Esophagus squamous epithelium (tissue), 5 donors: ENCODE measurements around the gene ADA. TPM values are rescaled to one million over a fixed set of nuclear protein-coding genes. Genes with fewer than 3 reads are reported as not detected.
"Not testable (repeated sequence)": the region's sequence is repeated elsewhere in the genome, so short reads cannot be mapped to it uniquely, and the experiment has no call there.

Experiments
- DNase-seq: peaks from one replicate; lab custom pipeline; 2025; lab: John Stamatoyannopoulos, UW
- H3K27ac ChIP-seq, 4 donors: fragments of 200-600 bp; sonication (generic); one replicate each; pipeline ENCODE4 v1.5.1; 2016 to 2019; ENCODE audit warnings: mild to moderate bottlenecking in 1 of 4
- H3K27me3 ChIP-seq, 4 donors: fragments of 200-600 bp; sonication (generic); 1 replicate in 3 of 4; 2 replicates in 1 of 4; pipeline versions ENCODE4 v1.5.1 to v1.6.0; 2017 to 2021; ENCODE audit warnings: antibody characterized with exemption in 1 of 4
- H3K36me3 ChIP-seq, 3 donors: fragments of 200-600 bp; sonication (generic); one replicate each; pipeline ENCODE4 v1.5.1; 2016 to 2019
- H3K4me1 ChIP-seq, 3 donors: fragments of 200-600 bp; sonication (generic); one replicate each; pipeline ENCODE4 v1.5.1; 2017 to 2019
- H3K4me3 ChIP-seq, 4 donors: fragments of 200-600 bp; sonication (generic); 1 replicate in 3 of 4; 2 replicates in 1 of 4; pipeline ENCODE4 v1.5.1; 2016 to 2019; ENCODE audit warnings: mild to moderate bottlenecking in 2 of 4, moderate library complexity in 1 of 4
- H3K9me3 ChIP-seq, 3 donors: fragments of 200-600 bp; sonication (generic); one replicate each; pipeline ENCODE4 v1.5.1; 2016 to 2019
- POLR2A ChIP-seq, 4 donors: fragments of 450-650 bp; IDR thresholded peaks; one replicate each; pipeline ENCODE4 v1.6.1; 2017; ENCODE audit warnings: antibody characterized with exemption in 4 of 4, mild to moderate bottlenecking in 4 of 4, moderate library complexity in 3 of 4
- WGBS, 2 donors: methylation state at CpG; one replicate each; pipeline ENCODE4 v1.1.5; 2018; 5-methylcytosine and 5-hydroxymethylcytosine counted together
- intact Hi-C: fragments of 100-400 bp; cut with DNase I; formaldehyde crosslinking; loops from one replicate; pipeline ENCODE4 v1.15.0; 2022
- total RNA-seq, 4 donors: library from RNA; depleted of rRNA; stranded (reverse); fragments of >200 nt; gene quantifications; one replicate each; pipeline ENCODE4 v1.1.0, GENCODE V29; 2016
- TF ChIP-seq, protein P1 (sequence below), 6 experiments: fragments of 450-650 bp in 4 of 6; fragments of 200-600 bp in 2 of 6; sonication (generic) in 2 of 6; IDR thresholded peaks; one replicate each; pipeline ENCODE4 v1.5.1; 2016 to 2019; ENCODE audit warnings: antibody characterized with exemption in 6 of 6, mild to moderate bottlenecking in 4 of 6, moderate library complexity in 4 of 6
- donor health status: DM: yes; HTN: yes; CAD: no.

ADA gene
- total RNA-seq, 4 donors from 2014 or later: 3.8 to 31.7 (median 15.7) TPM

GRCh38 chr20:44657875-44658274 lies 6.4 kb upstream of the ADA start:
- DNase-seq: no peak
- 60 to 96% methylated on average over 1 to 2 of the region's 2 CpGs for WGBS, 2 donors
- Histone ChIP-seq H3K4me3 (no peak overlapping the region), H3K27ac (no peak overlapping the region), H3K27me3 (no peaks in the 10 kb centered on the region), H3K4me1 (peaks cover 0 to 8% (median 3%) of the 10 kb centered on the region in 3 donors), H3K9me3 (no peaks in the 10 kb centered on the region), H3K36me3 (no peaks in the 10 kb centered on the region)
- intact Hi-C loops: no loop called here
- TF ChIP-seq, protein P1, sequence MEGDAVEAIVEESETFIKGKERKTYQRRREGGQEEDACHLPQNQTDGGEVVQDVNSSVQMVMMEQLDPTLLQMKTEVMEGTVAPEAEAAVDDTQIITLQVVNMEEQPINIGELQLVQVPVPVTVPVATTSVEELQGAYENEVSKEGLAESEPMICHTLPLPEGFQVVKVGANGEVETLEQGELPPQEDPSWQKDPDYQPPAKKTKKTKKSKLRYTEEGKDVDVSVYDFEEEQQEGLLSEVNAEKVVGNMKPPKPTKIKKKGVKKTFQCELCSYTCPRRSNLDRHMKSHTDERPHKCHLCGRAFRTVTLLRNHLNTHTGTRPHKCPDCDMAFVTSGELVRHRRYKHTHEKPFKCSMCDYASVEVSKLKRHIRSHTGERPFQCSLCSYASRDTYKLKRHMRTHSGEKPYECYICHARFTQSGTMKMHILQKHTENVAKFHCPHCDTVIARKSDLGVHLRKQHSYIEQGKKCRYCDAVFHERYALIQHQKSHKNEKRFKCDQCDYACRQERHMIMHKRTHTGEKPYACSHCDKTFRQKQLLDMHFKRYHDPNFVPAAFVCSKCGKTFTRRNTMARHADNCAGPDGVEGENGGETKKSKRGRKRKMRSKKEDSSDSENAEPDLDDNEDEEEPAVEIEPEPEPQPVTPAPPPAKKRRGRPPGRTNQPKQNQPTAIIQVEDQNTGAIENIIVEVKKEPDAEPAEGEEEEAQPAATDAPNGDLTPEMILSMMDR (IDR thresholded peaks at IDR 0.05): no peak
- no peak for TF ChIP-seq POLR2A (IDR thresholded peaks at IDR 0.05)

- TF ChIP-seq POLR2A (IDR thresholded peaks at IDR 0.05): no peak
- TF ChIP-seq, protein P1 (IDR thresholded peaks at IDR 0.05): no peak
- no peaks in the 10 kb centered on the region for H3K27me3 ChIP-seq
- WGBS, 2 donors: 49 to 64% methylated on average over 3 of the region's 3 CpGs
- H3K4me1 ChIP-seq: peaks cover 0 to 11% (median 3%) of the 10 kb centered on the region in 3 donors
- no peaks in the 10 kb centered on the region for H3K36me3 ChIP-seq
- H3K27ac ChIP-seq: no peak overlapping the region
- intact Hi-C loops: no loop called here
- no peaks in the 10 kb centered on the region for H3K9me3 ChIP-seq
- no peak for DNase-seq
- no peak overlapping the region for H3K4me3 ChIP-seq
Measured at GRCh38 chr20:44656448-44656847, 4.9 kb upstream of the ADA start.

- H3K4me3 ChIP-seq, intact Hi-C loops, H3K27ac ChIP-seq, DNase-seq, H3K27me3 ChIP-seq, H3K36me3 ChIP-seq, H3K9me3 ChIP-seq: not testable (repeated sequence)
- 92 to 97% methylated on average over 5 of the region's 5 CpGs for whole genome bisulfite sequencing, 2 donors
- peaks cover 11 to 29% (median 19%) of the 10 kb centered on the region in 3 donors for H3K4me1 ChIP-seq
Measured at GRCh38 chr20:44654210-44654609, 2.7 kb upstream of the ADA start.

- H3K27me3 ChIP-seq: no peaks in the 10 kb centered on the region
- WGBS, 2 donors: 71 to 95% methylated on average over 1 to 2 of the region's 2 CpGs
- peaks cover 13 to 36% (median 26%) of the 10 kb centered on the region in 3 donors for H3K4me1 ChIP-seq
- TF ChIP-seq, protein P1 (IDR thresholded peaks at IDR 0.05): no peak
- no peak for TF ChIP-seq POLR2A (IDR thresholded peaks at IDR 0.05)
- no peaks in the 10 kb centered on the region for H3K36me3 ChIP-seq
- no peak overlapping the region for H3K27ac ChIP-seq
- intact Hi-C loops: no loop called here
- no peak for DNase-seq
- no peaks in the 10 kb centered on the region for H3K9me3 ChIP-seq
- no peak overlapping the region for H3K4me3 ChIP-seq
Measured at GRCh38 chr20:44653546-44653945, 2.0 kb upstream of the ADA start.

DNA sequence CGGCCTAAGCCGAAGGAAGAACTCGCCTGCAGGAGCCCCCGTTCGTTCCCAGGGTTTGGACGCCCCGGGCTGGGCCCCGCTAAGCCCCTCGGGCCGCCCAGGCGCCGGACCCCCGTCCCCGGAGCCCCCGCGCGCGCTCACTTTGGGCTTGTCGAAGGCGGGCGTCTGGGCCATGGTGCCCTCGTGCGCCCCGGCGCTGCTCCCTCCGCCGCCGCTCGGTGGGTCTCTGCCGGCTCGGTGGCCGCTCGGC lies 140 bp downstream of the ADA start:
- Histone ChIP-seq H3K9me3 (no peaks in the 10 kb centered on the region), H3K27me3 (no peaks in the 10 kb centered on the region), H3K27ac (peak overlapping the region; percentile 78 to 88 (median 86)), H3K4me3 (peak overlapping the region; percentile 56 to 82 (median 75)), H3K4me1 (peaks cover 13 to 56% (median 40%) of the 10 kb centered on the region in 3 donors), H3K36me3 (no peaks in the 10 kb centered on the region)
- intact Hi-C loops: no loop called here
- DNase-seq: no peak
- TF ChIP-seq, protein P1 (IDR thresholded peaks at IDR 0.05): no peak
- TF ChIP-seq POLR2A (IDR thresholded peaks at IDR 0.05): peak in 1 of 4 donors; percentile 61
- no CpG with 5 or more reads among the region's 33 CpGs for WGBS, 2 donors
